ENCODE data around the gene NCAM1.

The NCAM1 gene

GRCh38 chr11:113243696-113244095 lies 282.5 kb downstream of the NCAM1 start:
- DNase-seq (ENCODE audit: insufficient read length, low spot score), result no peak
- no peak for FAIRE-seq

GRCh38 chr11:113245216-113245615 lies 284.0 kb downstream of the NCAM1 start:
- DNase-seq (ENCODE audit: insufficient read length, low spot score) (no peak), FAIRE-seq (no peak)

GRCh38 chr11:113247221-113247620 lies 286.0 kb downstream of the NCAM1 start:
- no peak for DNase-seq (ENCODE audit: insufficient read length, low spot score)
- FAIRE-seq, result no peak

- FAIRE-seq, result no peak
- no peak for DNase-seq (ENCODE audit: insufficient read length, low spot score)
These were observed 286.7 kb downstream of the NCAM1 start for GRCh38 chr11:113247966-113248365.

- DNase-seq (ENCODE audit: insufficient read length, low spot score) (no peak), FAIRE-seq (no peak)
These were observed 287.7 kb downstream of the NCAM1 start for GRCh38 chr11:113248702-113249490.

- DNase-seq (ENCODE audit: insufficient read length, low spot score) (no peak), FAIRE-seq (no peak)
These were observed 288.2 kb downstream of the NCAM1 start for GRCh38 chr11:113249491-113249763.

GRCh38 chr11:113249786-113250185 lies 288.6 kb downstream of the NCAM1 start:
- FAIRE-seq (no peak), DNase-seq (ENCODE audit: insufficient read length, low spot score) (no peak)

- DNase-seq (ENCODE audit: insufficient read length, low spot score) (no peak), FAIRE-seq (no peak)
These were observed 290.1 kb downstream of the NCAM1 start for GRCh38 chr11:113251281-113251680.

- FAIRE-seq, result no peak
- DNase-seq (ENCODE audit: insufficient read length, low spot score), result no peak
These were observed 292.2 kb downstream of the NCAM1 start for GRCh38 chr11:113253406-113253805.

GRCh38 chr11:113255096-113255495 lies 293.9 kb downstream of the NCAM1 start:
- no peak for FAIRE-seq
- no peak for DNase-seq (ENCODE audit: insufficient read length, low spot score)

- DNase-seq (ENCODE audit: insufficient read length, low spot score), result no peak
- FAIRE-seq, result no peak
These were observed 294.5 kb downstream of the NCAM1 start for GRCh38 chr11:113255741-113256140.

GRCh38 chr11:113256431-113257202 lies 295.4 kb downstream of the NCAM1 start:
- no peak for DNase-seq (ENCODE audit: insufficient read length, low spot score)

GRCh38 chr11:113260096-113260425 lies 298.8 kb downstream of the NCAM1 start:
- no peak for DNase-seq (ENCODE audit: insufficient read length, low spot score)
- FAIRE-seq, result no peak

More at GRCh38 chr11:113256431-113257202, 295.4 kb downstream of the NCAM1 start:
- no peak for FAIRE-seq

- FAIRE-seq, result no peak
- DNase-seq (ENCODE audit: insufficient read length, low spot score), result no peak
These were observed 299.3 kb downstream of the NCAM1 start for GRCh38 chr11:113260541-113260940.

GRCh38 chr11:113261709-113262475 lies 300.7 kb downstream of the NCAM1 start:
- no peak for FAIRE-seq
- no peak for DNase-seq (ENCODE audit: insufficient read length, low spot score)

GRCh38 chr11:113262594-113262993 lies 301.4 kb downstream of the NCAM1 start:
- DNase-seq (ENCODE audit: insufficient read length, low spot score), result no peak
- FAIRE-seq, result no peak

GRCh38 chr11:113263458-113264259 lies 302.4 kb downstream of the NCAM1 start:
- FAIRE-seq (no peak), DNase-seq (ENCODE audit: insufficient read length, low spot score) (no peak)

- FAIRE-seq, result no peak
- DNase-seq (ENCODE audit: insufficient read length, low spot score), result no peak
These were observed 304.1 kb downstream of the NCAM1 start for GRCh38 chr11:113265362-113265761.

- no peak for FAIRE-seq
- no peak for DNase-seq (ENCODE audit: insufficient read length, low spot score)
These were observed 306.3 kb downstream of the NCAM1 start for GRCh38 chr11:113267493-113267892.

GRCh38 chr11:113269096-113269495 lies 307.9 kb downstream of the NCAM1 start:
- FAIRE-seq (no peak), DNase-seq (ENCODE audit: insufficient read length, low spot score) (no peak)

GRCh38 chr11:113269636-113270035 lies 308.4 kb downstream of the NCAM1 start:
- FAIRE-seq (no peak), DNase-seq (ENCODE audit: insufficient read length, low spot score) (no peak)

All from GM19239 (cell line).